ENCODE data around the gene FAM3D. TPM values are rescaled to one million over a fixed set of nuclear protein-coding genes. Genes with fewer than 3 reads are reported as not detected.

The FAM3D gene
- total and polyA plus RNA-seq, 2 of the 8 experiments (the other 6 are each of a cell fraction or from before 2014, with no cell fraction given): not detected

GRCh38 chr3:58707390-58707930 is 40.9 kb upstream of the FAM3D start (continued):
- TF ChIP-seq ASH2L (IDR thresholded peaks at IDR 0.05; ENCODE audit: low read length): no peak
- no peak for TF ChIP-seq SP1 (IDR thresholded peaks at IDR 0.05; ENCODE audit: low read depth, low read length)
- TF ChIP-seq CHD1 (IDR thresholded peaks at IDR 0.05; ENCODE audit: low read depth, low read length): no peak
